Measurements from ENCODE around the gene DNMT3A.

The DNMT3A gene

GRCh38 chr2:25207078-25207545, 134.6 kb downstream of the DNMT3A start:
- no peak for TF ChIP-seq POLR2AphosphoS5 (IDR thresholded peaks at IDR 0.05; ENCODE audit: low read depth, low read length)
- TF ChIP-seq, protein P1, sequence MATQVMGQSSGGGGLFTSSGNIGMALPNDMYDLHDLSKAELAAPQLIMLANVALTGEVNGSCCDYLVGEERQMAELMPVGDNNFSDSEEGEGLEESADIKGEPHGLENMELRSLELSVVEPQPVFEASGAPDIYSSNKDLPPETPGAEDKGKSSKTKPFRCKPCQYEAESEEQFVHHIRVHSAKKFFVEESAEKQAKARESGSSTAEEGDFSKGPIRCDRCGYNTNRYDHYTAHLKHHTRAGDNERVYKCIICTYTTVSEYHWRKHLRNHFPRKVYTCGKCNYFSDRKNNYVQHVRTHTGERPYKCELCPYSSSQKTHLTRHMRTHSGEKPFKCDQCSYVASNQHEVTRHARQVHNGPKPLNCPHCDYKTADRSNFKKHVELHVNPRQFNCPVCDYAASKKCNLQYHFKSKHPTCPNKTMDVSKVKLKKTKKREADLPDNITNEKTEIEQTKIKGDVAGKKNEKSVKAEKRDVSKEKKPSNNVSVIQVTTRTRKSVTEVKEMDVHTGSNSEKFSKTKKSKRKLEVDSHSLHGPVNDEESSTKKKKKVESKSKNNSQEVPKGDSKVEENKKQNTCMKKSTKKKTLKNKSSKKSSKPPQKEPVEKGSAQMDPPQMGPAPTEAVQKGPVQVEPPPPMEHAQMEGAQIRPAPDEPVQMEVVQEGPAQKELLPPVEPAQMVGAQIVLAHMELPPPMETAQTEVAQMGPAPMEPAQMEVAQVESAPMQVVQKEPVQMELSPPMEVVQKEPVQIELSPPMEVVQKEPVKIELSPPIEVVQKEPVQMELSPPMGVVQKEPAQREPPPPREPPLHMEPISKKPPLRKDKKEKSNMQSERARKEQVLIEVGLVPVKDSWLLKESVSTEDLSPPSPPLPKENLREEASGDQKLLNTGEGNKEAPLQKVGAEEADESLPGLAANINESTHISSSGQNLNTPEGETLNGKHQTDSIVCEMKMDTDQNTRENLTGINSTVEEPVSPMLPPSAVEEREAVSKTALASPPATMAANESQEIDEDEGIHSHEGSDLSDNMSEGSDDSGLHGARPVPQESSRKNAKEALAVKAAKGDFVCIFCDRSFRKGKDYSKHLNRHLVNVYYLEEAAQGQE (IDR thresholded peaks at IDR 0.05; ENCODE audit: insufficient read depth in 1 of 2, low read depth in 2 of 2, low read length in 2 of 2): no peak
- TF ChIP-seq TAF1 (IDR thresholded peaks at IDR 0.05; ENCODE audit: borderline replicate concordance, insufficient read depth, low read length): no peak
- TF ChIP-seq SIN3A (IDR thresholded peaks at IDR 0.05; ENCODE audit: borderline replicate concordance, insufficient read depth, low read length): no peak
- no peak for TF ChIP-seq FOXP2 (optimal IDR thresholded peaks at IDR 0.05; ENCODE audit: borderline replicate concordance, extremely low read depth, extremely low read length, insufficient read depth)

- TF ChIP-seq, protein P1 (IDR thresholded peaks at IDR 0.05; ENCODE audit: insufficient read depth in 1 of 2, low read depth in 2 of 2, low read length in 2 of 2): no peak
- TF ChIP-seq POLR2AphosphoS5 (IDR thresholded peaks at IDR 0.05; ENCODE audit: low read depth, low read length) (no peak), SIN3A (IDR thresholded peaks at IDR 0.05; ENCODE audit: borderline replicate concordance, insufficient read depth, low read length) (no peak), FOXP2 (optimal IDR thresholded peaks at IDR 0.05; ENCODE audit: borderline replicate concordance, extremely low read depth, extremely low read length, insufficient read depth) (no peak), TAF1 (IDR thresholded peaks at IDR 0.05; ENCODE audit: borderline replicate concordance, insufficient read depth, low read length) (no peak)
Measured at GRCh38 chr2:25204190-25204838, 137.4 kb downstream of the DNMT3A start.

DNA sequence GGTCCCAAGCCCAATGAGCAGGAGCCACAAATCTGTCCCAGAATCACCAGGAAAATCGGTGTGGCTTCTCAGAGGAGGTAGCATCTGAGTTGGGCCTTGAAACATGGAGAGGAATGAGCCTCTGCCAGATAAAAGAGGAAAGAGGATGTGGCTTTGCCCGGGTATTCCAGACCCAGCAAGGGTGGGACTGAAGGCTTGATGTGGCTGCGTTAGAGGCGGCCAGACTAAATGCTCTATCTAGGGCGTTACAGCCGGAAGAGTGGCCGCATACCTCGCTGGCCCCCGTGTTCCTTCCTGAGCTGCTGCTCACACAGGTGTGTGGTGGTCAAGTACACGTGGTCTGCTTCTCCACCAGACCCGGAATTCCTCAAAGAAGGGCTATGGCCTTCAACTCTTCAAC, 139.4 kb downstream of the DNMT3A start:
- TF ChIP-seq, protein P1 (IDR thresholded peaks at IDR 0.05; ENCODE audit: insufficient read depth in 1 of 2, low read depth in 2 of 2, low read length in 2 of 2): no peak
- TF ChIP-seq SIN3A (IDR thresholded peaks at IDR 0.05; ENCODE audit: borderline replicate concordance, insufficient read depth, low read length) (no peak), TAF1 (IDR thresholded peaks at IDR 0.05; ENCODE audit: borderline replicate concordance, insufficient read depth, low read length) (no peak), POLR2AphosphoS5 (IDR thresholded peaks at IDR 0.05; ENCODE audit: low read depth, low read length) (no peak), FOXP2 (optimal IDR thresholded peaks at IDR 0.05; ENCODE audit: borderline replicate concordance, extremely low read depth, extremely low read length, insufficient read depth) (no peak)

GRCh38 chr2:25201794-25202193, 139.9 kb downstream of the DNMT3A start:
- no peak for TF ChIP-seq TAF1 (IDR thresholded peaks at IDR 0.05; ENCODE audit: borderline replicate concordance, insufficient read depth, low read length)
- no peak for TF ChIP-seq FOXP2 (optimal IDR thresholded peaks at IDR 0.05; ENCODE audit: borderline replicate concordance, extremely low read depth, extremely low read length, insufficient read depth)
- TF ChIP-seq SIN3A (IDR thresholded peaks at IDR 0.05; ENCODE audit: borderline replicate concordance, insufficient read depth, low read length): no peak
- TF ChIP-seq, protein P1 (IDR thresholded peaks at IDR 0.05; ENCODE audit: insufficient read depth in 1 of 2, low read depth in 2 of 2, low read length in 2 of 2): no peak
- no peak for TF ChIP-seq POLR2AphosphoS5 (IDR thresholded peaks at IDR 0.05; ENCODE audit: low read depth, low read length)
